ENCODE data around the gene TOPAZ1.

The TOPAZ1 gene

DNA sequence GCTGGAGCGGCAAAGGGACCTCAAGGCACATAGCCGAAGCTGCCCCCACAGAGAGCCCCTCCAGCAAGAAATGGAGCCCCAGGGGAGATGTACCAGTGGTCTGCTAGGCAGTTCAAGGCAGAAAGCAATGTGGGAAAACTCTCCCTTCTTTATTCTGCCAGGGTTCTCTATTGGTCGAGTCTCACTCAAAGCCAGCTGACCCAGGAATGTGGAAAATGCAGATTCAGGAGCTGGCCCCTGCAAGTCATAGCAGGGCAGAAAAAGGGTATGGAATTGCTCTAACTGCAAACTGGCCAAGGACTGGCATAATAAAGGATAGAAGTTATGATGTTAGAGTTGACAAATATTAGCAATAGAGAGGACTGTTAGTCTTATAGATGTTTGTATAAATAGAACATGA lies 4.0 kb upstream of the TOPAZ1 start:
- TF ChIP-seq, protein P1, sequence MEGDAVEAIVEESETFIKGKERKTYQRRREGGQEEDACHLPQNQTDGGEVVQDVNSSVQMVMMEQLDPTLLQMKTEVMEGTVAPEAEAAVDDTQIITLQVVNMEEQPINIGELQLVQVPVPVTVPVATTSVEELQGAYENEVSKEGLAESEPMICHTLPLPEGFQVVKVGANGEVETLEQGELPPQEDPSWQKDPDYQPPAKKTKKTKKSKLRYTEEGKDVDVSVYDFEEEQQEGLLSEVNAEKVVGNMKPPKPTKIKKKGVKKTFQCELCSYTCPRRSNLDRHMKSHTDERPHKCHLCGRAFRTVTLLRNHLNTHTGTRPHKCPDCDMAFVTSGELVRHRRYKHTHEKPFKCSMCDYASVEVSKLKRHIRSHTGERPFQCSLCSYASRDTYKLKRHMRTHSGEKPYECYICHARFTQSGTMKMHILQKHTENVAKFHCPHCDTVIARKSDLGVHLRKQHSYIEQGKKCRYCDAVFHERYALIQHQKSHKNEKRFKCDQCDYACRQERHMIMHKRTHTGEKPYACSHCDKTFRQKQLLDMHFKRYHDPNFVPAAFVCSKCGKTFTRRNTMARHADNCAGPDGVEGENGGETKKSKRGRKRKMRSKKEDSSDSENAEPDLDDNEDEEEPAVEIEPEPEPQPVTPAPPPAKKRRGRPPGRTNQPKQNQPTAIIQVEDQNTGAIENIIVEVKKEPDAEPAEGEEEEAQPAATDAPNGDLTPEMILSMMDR (conservative IDR thresholded peaks at IDR 0.05; ENCODE audit: low read depth) = no peak
- no peak overlapping the region for H3K27ac ChIP-seq
- ChIA-PET CTCF (no interaction called here), POLR2A (ENCODE audit: low non-redundant PET) (no interaction called here)
- DNase-seq (ENCODE audit: low spot score) = no peak

DNA sequence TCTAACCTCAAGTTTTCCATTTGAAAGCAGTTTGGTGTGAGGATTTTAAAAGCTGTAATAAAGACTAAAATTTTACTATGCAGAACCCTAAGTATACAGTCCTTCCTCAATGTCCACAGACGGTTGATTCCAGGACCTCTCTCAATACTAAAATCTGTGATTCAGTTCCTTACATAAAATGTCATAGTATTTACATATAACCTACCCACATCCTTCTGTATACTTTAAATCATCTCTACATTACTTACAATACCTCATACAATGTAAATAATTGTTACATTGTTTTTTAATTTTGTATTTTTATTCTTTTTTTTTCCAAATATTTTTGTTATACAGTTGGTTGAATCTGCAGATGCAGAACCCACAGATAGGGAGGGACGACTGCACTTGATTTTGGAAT lies 2.8 kb upstream of the TOPAZ1 start:
- H3K27ac ChIP-seq = no peak overlapping the region
- DNase-seq (ENCODE audit: low spot score) = no peak
- POLR2A ChIA-PET (ENCODE audit: low non-redundant PET) = no interaction called here
- CTCF ChIA-PET = no interaction called here
- TF ChIP-seq, protein P1 (conservative IDR thresholded peaks at IDR 0.05; ENCODE audit: low read depth) = no peak

DNA sequence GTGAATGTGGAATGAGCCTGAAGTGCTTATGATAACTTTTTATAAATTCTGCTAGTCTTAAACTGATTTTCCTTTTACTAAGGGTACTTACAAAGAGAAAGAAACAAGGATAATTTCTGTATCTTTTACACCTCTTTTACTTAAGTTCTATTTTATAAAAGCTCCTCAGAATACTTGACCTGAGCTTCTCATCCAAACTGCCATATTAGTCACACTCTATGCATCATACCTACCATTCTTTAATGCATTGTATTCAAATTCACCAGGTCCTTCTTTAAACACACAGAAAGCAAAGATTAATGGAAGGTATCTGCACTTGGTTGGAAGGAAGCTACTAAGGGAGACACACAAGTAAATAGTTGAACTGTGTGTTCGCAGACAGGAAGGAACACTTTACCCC lies 1.6 kb upstream of the TOPAZ1 start:
- H3K27ac ChIP-seq = no peak overlapping the region
- ChIA-PET CTCF (no interaction called here), POLR2A (ENCODE audit: low non-redundant PET) (no interaction called here)
- DNase-seq (ENCODE audit: low spot score) = no peak
- TF ChIP-seq, protein P1 (conservative IDR thresholded peaks at IDR 0.05; ENCODE audit: low read depth) = no peak

DNA sequence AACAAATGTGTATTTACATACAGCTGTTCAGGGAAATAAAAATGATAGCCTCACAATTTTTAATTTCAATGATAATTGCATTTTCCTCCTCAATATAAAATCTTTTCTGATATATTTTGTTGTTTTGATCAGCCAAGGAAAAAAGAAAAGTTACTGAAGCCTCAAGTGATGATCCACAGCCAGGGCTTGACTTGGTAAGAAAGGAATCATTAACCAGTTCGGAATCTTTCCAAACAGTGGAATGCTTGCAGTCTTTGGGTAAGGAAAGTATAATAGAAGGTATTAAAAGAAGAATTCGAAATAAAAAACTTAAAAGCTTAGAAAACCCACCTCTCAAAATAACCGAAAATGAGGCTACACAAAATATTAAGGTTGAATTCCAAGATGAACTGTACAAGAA lies 1.0 kb downstream of the TOPAZ1 start:
- ChIA-PET CTCF (no interaction called here), POLR2A (ENCODE audit: low non-redundant PET) (no interaction called here)
- no peak for DNase-seq (ENCODE audit: low spot score)
- TF ChIP-seq, protein P1 (conservative IDR thresholded peaks at IDR 0.05; ENCODE audit: low read depth) = no peak
- no peak overlapping the region for H3K27ac ChIP-seq

DNA sequence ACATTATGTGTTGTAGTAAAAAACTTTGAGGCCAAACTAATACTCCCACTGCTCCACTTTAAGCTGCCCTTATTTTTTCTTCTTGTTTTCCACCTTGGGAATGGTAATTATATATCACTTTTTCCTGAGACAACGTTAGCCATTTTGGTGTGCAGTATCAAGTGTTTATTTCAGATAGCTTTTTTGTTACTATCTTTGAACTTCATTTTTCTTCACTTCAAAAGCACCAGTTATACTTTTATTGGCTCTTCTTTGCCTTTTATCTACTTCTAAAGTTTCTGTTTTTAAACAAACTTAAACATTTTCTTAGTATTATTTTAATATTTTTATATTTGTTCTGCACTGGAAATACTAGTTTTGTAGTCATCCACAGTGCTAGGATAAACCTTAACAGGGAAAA lies 6.5 kb downstream of the TOPAZ1 start:
- ChIA-PET POLR2A (ENCODE audit: low non-redundant PET) (no interaction called here), CTCF (no interaction called here)
- no peak overlapping the region for H3K27ac ChIP-seq
- DNase-seq (ENCODE audit: low spot score) = no peak
- TF ChIP-seq, protein P1 (conservative IDR thresholded peaks at IDR 0.05; ENCODE audit: low read depth) = no peak

DNA sequence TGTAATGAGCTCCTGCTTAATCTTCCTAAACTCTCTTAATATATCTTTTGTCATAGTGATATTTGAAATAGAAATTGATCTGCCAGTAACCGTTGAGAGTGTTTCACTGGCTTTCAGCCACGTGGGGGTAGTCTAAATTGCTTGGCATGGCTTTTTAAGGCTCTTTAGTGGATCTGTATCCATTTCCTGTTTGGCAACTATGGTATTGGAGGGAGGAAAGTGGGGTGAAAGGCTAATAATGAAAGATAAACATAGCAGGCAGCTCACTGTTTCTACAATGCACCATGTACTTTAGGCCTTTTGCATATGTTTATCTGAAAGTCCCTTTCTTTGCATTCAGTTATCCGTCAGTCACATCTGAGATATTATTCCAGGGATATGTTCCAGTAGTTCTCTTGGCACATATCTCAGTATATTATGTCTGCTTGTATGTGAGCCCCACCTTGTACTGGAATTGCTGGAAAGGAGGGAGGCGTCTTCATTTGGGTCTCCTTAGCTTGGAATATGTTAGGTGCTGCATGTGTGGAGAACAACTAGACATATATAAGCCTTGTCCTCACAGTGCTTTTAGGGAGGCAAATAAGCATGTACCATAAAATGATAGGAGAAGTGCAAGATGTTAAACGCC lies 10.8 kb downstream of the TOPAZ1 start:
- CTCF ChIA-PET = interaction anchor here (0.6 kb wide), 1 partner anchor 39 kb away, joined by 3 read pairs; no protein-coding TSS in a partner anchor
- POLR2A ChIA-PET (ENCODE audit: low non-redundant PET) = no interaction called here
- H3K27ac ChIP-seq = no peak overlapping the region
- no peak for DNase-seq (ENCODE audit: low spot score)
- TF ChIP-seq, protein P1 (conservative IDR thresholded peaks at IDR 0.05; ENCODE audit: low read depth) = no peak

DNA sequence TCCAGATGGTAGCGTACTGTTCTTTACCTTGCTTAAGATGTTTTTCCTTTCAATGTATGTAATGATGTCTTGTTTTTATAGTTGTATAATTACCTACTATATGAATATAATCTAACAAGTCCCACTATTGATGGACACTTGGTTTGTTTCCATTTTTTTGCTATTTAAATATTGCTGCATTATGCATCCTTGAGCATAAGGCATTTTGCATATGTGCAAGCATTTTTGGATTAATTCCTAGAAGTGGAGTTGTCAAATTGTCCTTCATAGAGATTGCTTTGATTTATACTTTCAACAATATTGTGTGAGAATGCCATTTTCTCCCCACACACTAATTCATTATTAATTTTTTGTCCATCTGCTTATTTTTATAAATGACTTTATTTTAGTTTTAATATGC lies 17.7 kb downstream of the TOPAZ1 start:
- H3K27ac ChIP-seq = no peak overlapping the region
- TF ChIP-seq, protein P1 (conservative IDR thresholded peaks at IDR 0.05; ENCODE audit: low read depth) = no peak
- ChIA-PET CTCF (no interaction called here), POLR2A (ENCODE audit: low non-redundant PET) (no interaction called here)
- no peak for DNase-seq (ENCODE audit: low spot score)

Measured in RWPE1 (cell line).